CD4-positive, alpha-beta T cell treated with Interleukin-4 for 4 hours (primary cell): ENCODE results near the gene C3AR1.
A peak's percentile ranks its signal among the peaks of the same experiment; 100 is the strongest.
"Not testable (repeated sequence)": the region's sequence is repeated elsewhere in the genome, so short reads cannot be mapped to it uniquely, and the experiment has no call there.

Source experiments
- DNase-seq: peaks from one replicate; pipeline ENCODE4 v3.0.0-alpha.2; 2020

Gene C3AR1

DNA sequence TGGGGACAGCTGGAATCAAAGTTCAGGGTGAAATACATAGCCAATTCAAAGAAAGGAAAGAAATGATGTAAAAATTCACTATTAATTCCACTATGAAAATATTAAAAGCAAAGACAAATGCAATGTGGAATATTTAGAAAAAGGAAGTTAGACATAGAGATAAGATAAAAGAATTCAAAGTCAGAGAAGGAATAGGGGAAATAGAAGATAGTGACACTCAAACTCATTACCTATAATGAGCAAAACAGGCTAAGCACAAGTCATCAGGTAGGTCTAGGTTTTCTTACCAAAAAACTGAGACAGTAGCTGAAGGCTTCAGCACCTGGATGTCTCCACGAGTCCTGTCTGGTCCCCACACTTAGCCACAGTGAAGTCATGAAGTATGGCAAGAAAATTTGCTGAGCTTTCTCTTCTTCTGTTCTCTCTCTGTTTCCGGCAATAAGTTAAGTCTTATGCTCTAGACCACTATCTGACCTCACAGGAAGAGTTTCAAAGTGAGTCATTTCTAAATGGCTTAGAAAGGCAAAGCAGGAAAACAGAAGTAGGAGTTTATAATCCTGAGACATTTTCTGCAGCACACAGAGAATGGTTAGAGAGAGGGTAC lies at the start of gene C3AR1:
C3AR1 (minus strand) TSS at position 369 of the 604 bp plus-strand sequence. CDS start 6,174 bp downstream, outside the sequence.
- DNase-seq = peak; percentile 85

DNA sequence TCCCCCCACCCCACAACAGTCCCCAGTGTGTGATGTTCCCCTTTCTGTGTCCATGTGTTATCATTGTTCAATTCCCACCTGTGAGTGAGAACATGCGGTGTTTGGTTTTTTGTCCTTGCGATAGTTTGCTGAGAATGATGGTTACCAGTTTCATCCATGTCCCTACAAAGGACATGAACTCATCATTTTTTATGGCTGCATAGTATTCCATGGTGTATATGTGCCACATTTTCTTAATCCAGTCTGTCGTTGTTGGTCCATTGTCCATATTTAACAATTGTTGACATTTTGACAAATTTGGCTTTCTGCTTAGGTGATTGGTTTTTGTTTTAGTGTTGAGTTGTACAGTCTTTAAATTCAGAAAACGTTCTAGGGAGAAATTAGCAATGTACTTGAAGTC lies 47.0 kb upstream of the C3AR1 start:
- not testable (repeated sequence) for DNase-seq

DNA sequence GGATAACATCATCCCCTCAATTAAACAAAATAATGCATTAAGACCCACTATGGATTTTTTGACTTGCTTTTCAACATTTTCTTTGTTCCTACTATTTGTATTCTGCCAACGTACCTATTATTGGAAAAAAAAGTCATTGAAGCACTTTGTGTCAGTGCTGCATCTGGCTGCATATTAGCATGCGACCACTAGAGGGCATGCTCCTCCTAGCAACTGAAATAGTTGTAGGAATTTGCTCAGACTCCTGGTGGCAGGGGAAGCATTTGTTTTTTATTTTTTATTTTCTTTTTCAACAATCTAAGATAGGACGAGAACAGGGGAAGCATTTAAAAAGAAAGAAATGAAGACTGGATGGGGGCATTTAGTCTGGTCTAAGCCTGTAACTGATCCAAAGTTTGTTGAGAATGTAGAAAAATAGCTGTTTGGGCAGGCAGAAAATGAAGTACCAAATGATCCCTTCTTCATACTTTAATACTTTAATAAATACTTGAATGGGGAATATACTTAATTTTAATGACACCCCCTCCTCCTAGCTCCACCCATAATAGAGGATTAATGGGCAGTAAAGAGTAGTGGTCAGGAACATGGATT lies 42.7 kb upstream of the C3AR1 start:
- peak; percentile 78 for DNase-seq

DNA sequence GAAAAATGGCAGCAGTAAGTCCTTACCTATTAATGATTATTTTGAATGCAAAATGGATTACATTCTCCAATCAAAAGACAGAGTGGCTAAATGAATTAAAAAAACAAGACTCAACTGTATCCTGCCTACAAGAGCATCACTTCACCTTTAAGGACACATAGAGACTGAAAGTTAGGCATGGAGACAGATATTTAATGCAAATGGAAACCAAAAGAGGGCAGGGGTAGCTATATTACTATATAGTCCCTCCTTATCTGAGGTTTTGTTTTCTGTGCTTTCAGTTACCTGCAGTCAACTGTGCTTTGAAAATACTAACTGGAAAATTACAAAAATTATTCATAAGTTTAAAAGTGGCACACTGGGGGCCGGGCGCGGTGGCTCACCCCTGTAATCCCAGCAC lies 33.1 kb upstream of the C3AR1 start:
- DNase-seq = no peak

DNA sequence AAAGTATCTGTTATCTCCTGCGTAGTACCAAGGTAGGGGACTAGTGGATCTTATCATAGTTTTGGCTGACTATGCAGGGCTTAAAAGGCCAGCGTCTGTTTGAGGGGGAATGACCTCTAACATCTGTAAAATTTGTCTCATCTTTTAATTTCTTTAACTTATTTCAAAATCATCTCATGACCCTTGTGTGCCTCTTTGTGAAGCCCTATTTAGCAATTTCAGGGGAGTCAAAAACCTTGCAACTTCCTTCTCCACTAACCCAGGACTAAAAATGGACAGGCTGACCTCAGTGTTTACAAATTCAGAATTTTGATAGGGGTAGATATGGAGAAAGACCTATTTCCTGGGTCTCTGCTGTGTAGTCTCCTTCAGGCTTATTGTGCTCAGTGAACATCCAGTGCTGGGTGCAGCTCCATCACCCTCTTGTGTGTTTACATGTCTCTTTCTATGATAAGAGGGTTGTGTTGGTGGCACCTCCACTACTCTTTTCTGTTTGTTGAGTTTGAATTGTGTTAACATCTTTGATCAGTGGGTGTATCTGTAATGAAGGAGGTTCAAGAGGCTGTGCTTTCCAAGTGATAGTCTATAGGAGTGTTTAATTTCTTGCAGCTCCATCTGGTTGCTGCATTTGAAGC lies 30.2 kb upstream of the C3AR1 start:
- DNase-seq = no peak

DNA sequence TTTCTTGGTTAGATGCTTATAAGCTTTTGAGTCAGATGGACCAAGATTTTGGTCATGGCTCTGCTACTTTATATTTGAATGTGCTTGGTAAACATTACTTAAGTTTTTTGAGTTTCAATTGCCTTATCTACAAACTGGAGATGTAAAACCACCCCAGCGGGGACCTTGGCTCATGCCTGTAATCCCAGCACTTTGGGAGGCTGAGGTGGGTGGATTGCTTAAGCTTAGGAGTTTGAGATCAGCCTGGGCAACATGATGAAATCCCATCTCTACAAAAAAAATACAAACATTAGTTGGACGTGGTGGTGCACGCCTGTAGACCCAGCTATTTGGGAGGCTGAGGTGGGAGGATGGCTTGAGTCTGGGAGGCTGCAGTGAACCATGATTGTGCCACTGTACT lies 27.1 kb upstream of the C3AR1 start:
- DNase-seq = no peak

DNA sequence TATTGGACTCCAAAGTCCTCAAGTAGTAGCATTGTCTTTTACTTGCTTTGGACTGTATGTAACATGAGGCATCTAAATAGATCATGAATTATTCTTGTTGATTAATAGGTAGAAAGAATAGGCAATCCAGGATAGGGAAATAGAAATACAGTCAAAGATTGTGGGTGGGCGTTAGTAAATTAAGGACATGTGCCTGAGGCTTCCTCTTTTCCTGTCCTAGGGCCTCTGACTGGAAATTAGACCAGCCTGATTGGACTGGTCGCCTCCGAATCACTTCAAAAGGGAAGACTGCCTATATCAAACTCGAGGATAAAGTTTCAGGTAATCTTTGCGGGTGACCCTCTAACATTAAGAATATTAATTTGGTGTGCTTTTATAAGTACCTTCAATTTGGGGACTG lies 23.6 kb upstream of the C3AR1 start:
- no peak for DNase-seq

DNA sequence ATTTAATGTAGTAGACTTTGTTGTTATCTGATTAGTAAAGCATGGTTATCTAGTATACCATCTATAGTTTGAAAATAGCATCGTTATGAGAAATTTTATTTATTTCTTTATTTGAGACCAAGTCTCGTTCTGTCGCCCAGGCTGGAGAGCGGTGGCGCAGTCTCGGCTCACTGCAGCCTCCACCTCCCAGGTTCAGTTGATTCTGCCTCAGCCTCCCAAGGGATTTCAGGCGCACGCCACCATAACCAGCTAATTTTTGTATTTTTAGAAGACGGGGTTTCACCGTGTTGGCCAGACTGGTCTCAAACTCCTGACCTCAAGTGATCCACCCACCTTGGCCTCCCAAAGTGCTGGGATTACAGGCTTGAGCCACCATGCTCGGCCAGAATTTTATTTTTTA lies 23.1 kb upstream of the C3AR1 start:
- DNase-seq = not testable (repeated sequence)

DNA sequence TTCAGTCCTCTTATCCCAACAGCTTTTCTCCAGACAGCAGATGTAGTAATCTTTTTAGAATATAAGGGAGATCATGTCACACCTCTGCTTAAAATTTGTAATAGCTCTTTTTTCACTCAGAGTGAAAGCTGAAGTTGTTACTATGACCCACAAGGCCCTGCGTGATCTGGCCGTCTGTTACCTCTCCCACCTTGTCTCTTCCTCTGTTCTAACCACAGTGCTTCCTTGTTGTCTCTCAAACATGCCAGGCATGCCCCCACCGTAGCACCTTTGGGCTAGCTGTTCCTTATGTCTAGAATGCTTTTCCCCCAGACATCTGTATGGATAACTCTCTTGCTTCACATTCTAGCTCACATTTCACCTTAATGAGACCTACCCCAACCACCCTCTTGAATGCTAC lies 22.4 kb upstream of the C3AR1 start:
- peak; percentile 59 for DNase-seq

DNA sequence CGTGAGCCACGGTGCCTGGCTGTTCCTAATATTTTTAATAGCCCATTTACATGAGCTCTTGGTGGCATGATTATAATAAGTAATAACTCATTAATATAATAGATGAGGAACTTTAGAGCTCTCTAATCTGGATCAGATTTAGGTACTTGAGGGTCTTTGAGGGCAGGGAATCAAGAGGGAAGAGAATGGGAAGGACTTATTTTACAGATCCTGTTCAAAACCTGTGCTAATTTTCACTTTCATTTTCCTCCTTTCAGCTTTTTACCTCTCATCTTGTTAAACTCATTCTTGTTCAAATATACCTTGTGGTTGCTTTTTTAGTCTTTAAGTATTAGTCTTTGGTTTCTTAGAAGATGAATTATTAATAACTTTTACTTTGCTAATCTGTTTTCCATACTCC lies 21.5 kb upstream of the C3AR1 start:
- peak; percentile 17 for DNase-seq

DNA sequence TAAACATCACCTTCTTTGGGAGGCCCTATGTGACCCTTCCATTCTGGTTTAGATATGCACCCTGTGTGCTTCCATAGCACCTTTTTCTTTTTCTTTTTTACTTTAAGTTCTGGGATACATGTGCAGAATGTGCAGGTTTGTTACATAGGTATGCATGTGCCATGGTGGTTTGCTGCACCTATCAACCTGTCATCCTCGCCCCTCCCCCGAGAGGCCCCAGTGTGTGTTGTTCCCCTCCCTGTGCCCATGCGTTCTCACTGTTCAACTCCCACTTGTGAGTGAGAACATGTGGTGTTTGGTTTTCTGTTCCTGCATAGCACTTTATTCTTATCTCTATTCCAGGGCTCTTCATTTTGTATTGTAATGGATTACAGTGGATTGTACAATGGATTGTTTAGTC lies 18.2 kb upstream of the C3AR1 start:
- not testable (repeated sequence) for DNase-seq

DNA sequence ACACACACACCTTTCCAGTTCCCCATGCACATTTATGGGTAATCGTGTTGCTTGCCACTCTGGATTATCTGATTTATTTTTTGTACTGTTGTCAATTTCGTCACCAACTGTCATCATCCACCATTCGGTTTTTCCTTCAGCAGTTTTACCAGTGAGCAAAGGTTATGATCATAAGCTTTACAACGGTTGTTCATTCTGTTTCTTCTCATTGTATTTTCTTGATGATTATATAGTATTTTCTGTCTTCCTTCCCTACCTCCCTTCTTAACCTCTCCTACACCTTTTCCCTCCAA lies 16.6 kb upstream of the C3AR1 start:
- DNase-seq = no peak

DNA sequence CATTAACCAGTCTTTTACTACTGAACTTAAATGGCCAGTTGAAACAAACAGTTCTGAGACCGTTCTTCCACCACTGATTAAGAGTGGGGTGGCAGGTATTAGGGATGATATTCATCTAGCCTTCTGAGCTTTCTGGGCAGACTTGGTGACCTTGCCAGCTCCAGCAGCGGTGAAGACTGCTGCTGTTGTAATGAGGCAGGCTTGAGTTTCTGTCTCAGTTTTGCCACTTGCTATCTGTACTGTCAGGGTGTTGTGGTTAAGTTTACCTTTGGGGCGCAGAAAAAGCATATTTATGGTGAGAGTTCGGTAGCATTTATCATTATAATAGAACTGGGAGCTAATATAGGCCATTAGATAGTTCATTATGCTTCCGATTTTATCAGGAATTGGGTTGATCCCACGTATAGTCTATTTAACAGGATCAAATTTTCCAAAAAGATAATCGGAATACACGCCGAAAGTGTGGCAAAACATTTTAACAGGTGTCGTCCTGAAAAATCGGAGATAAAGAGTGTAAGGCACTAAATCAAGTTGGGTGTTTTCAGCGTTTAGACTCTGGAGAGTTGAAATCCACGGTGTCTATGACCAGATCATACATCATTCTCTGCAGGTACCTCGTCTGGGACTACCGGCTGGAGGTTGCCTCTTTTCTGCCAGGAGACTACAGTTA lies 15.2 kb upstream of the C3AR1 start:
- DNase-seq = peak; percentile 41

DNA sequence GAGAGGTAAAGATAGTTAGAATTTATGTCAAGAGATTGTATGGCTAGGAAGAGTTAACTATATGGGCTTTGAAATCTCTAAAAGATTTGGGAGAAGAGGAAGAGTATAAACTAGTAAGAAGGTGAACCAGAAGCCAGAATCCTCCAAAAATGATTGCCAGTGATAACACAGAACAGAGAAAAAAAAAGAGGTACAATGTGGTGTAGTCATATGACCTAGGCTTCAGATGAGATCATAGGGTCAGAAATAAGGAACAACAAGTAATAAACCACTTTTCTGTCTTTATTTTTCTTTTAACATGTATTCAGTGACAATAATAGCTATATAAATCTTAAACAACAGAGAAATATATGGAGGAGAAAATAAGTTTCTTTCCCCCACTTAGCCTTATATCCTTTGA lies 14.0 kb upstream of the C3AR1 start:
- DNase-seq = no peak

DNA sequence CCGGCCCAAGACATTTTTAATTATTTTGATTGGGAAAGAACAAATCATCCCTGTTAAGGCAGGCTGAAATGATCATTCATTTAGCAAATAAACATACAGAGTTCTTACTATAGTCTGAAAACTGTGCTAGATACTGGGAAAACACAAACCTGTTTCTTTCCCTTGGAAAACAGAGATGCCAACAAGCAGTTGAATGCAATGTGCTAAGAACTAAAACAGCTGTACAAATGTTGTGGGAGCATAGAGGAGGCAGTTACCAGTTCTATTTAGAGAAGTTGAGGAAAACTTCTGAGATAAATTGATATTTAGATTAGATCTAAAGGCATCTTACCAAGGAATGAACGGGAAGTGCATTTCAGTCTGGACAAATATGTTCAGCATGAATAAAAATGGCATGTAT lies 12.8 kb upstream of the C3AR1 start:
- no peak for DNase-seq

DNA sequence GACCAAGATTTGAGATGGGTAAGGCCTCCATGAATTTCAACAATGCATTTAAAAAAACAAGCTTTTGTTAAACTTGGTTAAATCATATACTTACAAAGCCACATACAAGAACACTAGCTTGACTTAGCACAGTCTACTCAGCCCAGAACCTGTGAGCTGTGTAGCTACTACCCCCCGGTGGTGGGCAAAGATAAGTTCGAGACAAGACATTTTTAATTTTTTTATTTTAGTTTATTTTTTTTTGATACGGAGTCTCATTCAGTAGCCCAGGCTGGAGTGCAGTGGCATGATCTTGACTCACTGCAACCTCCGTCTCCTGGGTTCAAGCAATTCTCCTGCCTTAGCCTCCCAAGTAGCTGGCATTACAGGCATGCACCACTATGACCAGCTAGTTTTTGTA lies 12.2 kb upstream of the C3AR1 start:
- peak; percentile 79 for DNase-seq

DNA sequence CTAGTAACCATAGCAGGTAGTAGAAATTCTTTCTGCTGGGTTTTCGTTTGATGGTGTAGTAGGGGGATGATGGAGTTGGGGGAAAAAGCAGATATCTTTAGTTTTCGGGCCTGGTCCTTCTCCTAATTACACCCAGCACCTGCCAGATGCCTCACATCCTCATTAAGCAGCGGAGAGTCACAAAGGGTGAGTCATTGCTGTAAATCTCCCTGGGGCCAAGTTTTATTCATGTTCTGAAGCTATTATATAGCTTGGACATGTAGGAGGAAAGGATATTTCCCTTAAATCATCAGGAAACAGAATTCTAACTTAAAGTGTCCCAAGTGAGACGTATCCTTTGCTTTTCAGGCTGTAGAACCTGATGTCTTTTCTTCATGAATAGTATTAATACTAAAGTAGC lies 11.0 kb upstream of the C3AR1 start:
- DNase-seq = no peak

DNA sequence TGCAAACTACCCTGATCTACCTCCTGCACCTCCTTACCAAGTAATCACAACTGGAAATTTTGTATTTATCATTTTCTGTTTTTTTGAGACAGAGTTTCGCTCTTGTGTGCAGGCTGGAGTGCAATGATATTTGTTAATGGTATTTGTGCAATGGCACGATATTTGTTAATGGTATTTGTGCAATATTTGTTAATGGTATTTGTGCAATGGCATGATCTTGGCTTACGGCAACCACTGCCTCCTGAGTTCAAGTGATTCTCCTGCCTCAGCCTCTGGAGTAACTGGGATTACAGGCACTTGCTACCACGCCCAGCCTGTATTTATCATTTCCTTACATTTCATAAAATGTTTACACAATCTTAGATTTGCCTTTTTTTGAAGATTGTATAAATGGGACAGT lies 10.2 kb upstream of the C3AR1 start:
- DNase-seq = no peak

DNA sequence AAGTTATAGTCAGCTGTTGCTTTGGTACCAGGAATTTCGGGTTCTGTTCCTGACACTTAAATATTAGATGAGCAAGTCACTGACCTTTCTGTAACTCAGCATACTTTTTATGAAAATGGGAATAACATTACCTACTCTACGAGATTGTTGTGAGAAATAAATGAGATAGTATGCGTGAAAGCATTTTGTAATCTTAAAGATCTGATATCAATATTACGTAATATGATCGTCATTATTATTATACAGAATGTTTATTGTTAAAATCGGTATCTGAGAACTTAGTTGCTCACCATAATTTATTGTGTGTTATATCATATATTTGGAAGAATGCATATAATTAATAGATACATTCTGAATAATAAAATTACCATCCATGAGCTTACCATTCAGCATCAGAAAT lies 9.8 kb upstream of the C3AR1 start:
- no peak for DNase-seq

DNA sequence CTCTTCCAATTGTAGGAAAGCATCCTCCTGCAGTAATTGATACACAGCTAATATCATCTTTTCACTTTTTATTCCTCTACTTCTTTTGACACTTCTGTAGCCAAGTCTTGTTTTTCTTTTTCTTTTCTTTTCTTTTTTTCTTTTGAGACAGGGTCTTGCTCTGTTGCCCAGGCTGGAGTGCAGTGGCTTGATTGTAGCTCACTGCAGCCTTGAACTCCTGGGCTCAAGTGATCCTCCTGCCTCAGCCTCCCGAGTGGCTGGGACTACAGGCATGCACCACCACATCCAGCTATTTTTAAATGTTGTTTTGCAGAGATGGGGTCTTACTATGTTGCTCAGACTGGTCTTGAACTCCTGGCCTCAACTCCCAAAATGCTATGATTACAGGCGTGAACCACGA lies 5.7 kb upstream of the C3AR1 start:
- not testable (repeated sequence) for DNase-seq

DNA sequence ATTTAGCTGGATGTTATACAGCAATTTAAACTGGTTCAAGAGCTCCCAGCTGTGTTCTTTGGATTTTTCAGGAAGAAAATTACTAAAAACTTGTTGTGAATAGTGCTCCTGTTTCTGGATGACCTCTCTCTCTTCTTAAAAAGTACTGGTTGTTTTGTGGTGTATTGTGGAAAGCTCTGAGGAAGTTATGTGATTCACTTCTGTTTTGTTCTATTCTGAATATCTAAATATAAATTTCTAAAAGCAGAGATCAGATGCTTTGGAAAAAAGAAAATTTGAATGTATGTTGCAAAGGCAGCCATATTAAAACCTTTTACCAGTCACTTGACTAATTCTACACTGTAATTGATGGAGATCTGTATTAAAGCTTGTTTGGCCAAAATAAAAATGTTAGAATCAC lies 3.4 kb upstream of the C3AR1 start:
- DNase-seq = no peak

DNA sequence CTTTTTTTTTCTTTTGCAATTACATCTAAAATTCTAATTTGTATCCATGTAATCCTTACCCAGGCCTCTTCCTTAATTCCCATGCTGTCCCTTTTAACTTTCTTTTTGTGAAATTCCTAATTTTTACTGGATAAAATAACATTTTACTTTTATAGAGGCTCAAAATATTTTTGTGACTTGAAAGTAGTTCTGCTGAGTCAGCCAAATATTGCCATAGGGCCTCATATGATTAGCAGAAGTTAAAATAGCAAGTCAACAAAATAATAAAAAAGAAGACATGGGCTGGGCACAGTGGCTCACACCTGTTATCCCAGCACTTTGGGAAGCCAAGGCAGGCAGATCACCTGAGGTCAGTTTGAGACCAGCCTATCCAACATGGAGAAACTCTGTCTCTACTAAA lies 2.0 kb downstream of the C3AR1 start:
- DNase-seq = no peak

DNA sequence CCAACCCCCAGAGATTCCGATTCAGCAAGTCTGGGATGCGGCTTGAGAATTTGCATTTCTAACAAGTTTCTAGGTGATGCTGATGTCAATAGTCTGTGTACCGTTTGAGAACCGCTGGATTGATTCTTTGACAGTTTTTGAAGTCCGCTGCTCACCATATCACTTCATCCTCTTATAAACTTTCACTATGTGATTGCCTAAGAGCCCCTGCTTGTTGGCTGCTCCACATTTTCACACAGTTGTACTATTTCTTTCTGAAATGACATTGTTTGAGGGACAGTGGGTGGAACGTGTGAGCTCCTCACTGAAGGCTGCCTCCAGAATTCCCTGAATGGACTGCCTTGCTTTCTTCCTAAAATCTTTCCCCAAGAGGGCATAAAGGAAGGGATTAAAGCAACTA lies 7.7 kb downstream of the C3AR1 start:
- DNase-seq = no peak

DNA sequence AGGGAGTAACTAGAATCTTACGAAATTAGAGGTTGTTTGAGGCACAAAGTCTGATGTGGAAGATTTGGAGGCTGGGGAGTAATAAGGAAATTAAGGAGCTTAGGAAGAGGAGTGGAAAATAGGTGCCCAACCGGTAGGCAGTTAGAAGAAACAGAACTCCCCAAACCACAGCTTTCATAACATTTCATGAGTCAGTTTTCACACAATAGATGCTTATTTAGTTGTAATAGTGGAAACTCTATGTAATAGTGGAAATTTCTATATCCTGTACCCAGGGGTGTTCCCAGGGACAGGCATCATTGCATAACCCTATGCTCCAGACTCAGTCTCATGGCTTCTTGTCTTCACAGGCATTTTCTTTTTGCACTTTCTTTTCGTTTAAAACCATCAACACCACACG lies 8.3 kb downstream of the C3AR1 start:
- DNase-seq = no peak

DNA sequence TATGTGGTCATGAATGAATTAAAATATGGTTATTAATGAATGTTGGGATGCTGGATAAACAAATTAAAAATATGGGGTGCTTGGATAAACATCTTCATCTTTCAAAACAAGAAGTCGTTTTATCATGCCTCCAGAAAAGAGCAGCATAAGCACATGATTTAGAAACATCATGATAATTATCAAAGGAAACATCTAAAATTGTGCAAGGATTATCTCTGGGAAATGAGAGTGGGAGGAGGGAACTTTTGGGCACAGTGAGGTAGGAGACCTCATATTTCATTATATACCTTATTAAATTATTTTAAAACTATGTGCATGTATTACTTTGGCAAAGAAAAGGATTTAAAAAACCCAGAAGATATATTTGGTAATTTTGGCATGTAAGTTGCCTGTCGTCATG lies 8.9 kb downstream of the C3AR1 start:
- DNase-seq = no peak
